Measurements from ENCODE around the gene LMTK2. TPM values are rescaled to one million over a fixed set of nuclear protein-coding genes. Genes with fewer than 3 reads are reported as not detected.

The LMTK2 gene
- total RNA-seq, 2 experiments from 2014 or later, result 10.0 to 17.5 TPM

DNA sequence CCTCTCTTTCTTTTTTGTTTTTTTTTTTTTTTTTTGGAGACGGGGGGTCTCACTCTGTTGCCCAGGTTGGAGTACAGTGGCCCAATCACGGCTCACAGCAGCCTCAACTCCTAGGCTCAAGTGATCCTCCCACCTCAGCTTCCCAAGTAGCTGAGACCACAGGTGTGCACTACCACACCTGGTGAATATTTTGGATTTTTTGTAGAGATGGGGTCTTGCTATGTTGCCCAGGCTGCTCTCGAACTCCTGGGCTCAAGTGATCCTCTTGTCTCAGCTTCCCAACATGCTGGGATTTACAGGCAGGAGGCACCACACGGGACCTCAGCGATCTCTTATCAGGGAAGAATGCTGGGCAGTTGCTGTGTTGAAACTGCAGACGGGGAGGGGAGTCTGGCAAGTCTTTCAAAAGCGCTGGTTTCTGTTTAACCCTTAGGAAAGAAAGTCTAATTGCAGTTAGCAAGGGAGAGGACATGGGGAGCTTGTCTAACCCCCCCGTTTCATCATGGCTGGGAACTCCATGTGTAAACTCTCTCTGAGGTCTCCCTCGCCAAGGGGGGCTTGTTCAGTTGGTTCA, 39.6 kb upstream of the LMTK2 start:
- no peak overlapping the region for H3K4me2 ChIP-seq (ENCODE audit: low read length)
- no peak overlapping the region for H3K4me3 ChIP-seq (ENCODE audit: low read depth, low read length, poor library complexity, severe bottlenecking)
- H2AFZ ChIP-seq (ENCODE audit: low read length), result no peak overlapping the region
- no peaks in the 10 kb centered on the region for H4K20me1 ChIP-seq (ENCODE audit: insufficient read depth, low read length)
- CTCF ChIA-PET (ENCODE audit: unreplicated experiment), result no interaction called here
- H3K36me3 ChIP-seq (ENCODE audit: insufficient read depth, low read length), result no peaks in the 10 kb centered on the region
- no peak overlapping the region for H3K27ac ChIP-seq (ENCODE audit: low read depth, low read length, poor library complexity, severe bottlenecking)
- H3K79me2 ChIP-seq (ENCODE audit: insufficient read depth, low read depth, low read length), result no peaks in the 10 kb centered on the region
- intact Hi-C loops (cut with micrococcal nuclease; ENCODE audit: unreplicated experiment), result no loop called here
- no peaks in the 10 kb centered on the region; the same call in 1 of the 2 replicates for H3K9me3 ChIP-seq (ENCODE audit: low read length)
- TF ChIP-seq, protein P1, sequence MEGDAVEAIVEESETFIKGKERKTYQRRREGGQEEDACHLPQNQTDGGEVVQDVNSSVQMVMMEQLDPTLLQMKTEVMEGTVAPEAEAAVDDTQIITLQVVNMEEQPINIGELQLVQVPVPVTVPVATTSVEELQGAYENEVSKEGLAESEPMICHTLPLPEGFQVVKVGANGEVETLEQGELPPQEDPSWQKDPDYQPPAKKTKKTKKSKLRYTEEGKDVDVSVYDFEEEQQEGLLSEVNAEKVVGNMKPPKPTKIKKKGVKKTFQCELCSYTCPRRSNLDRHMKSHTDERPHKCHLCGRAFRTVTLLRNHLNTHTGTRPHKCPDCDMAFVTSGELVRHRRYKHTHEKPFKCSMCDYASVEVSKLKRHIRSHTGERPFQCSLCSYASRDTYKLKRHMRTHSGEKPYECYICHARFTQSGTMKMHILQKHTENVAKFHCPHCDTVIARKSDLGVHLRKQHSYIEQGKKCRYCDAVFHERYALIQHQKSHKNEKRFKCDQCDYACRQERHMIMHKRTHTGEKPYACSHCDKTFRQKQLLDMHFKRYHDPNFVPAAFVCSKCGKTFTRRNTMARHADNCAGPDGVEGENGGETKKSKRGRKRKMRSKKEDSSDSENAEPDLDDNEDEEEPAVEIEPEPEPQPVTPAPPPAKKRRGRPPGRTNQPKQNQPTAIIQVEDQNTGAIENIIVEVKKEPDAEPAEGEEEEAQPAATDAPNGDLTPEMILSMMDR (conservative IDR thresholded peaks at IDR 0.05; ENCODE audit: low read length), result no peak
- TF ChIP-seq EZH2phosphoT487 (IDR thresholded peaks at IDR 0.05; ENCODE audit: borderline replicate concordance, low read depth, low read length), result no peak
- no peaks in the 10 kb centered on the region for H3K9me2 ChIP-seq (ENCODE audit: insufficient read depth, low read length)
- POLR2A ChIA-PET, result interaction anchor here (0.7 kb wide), 1 partner anchor 69 kb away, joined by 3 read pairs; no protein-coding TSS in a partner anchor
- DNase-seq (ENCODE audit: low spot score), result no peak
- no TSS peak for BruUV-seq (replicated peaks)
- H3K4me1 ChIP-seq (ENCODE audit: insufficient read depth, low read length, poor library complexity, severe bottlenecking), result no peaks in the 10 kb centered on the region

DNA sequence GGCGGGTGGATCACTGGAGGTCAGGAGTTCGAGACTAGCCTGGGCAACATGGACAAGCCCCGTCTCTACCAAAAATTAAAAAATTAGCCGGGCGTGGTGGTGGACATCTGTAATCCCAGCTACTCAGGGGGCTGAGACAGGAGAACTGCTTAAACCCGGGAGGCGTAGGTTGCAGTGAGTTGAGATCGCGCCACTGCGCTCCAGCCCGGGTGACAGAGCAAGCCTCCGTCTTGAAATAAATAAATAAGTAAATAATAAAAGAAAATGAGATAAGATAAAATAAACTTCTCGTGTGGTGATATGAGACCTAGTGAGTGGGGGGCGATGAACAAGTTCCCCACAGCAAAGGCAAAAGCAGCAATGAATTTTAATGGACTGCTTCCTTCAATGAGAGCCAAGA, 33.6 kb upstream of the LMTK2 start:
- no peak for DNase-seq (ENCODE audit: low spot score)
- Histone ChIP-seq H2AFZ (ENCODE audit: low read length) (no peak overlapping the region), H3K36me3 (ENCODE audit: insufficient read depth, low read length) (no peaks in the 10 kb centered on the region), H3K4me2 (ENCODE audit: low read length) (no peak overlapping the region), H3K4me1 (ENCODE audit: insufficient read depth, low read length, poor library complexity, severe bottlenecking) (no peaks in the 10 kb centered on the region), H4K20me1 (ENCODE audit: insufficient read depth, low read length) (no peaks in the 10 kb centered on the region), H3K9me3 (ENCODE audit: low read length) (no peaks in the 10 kb centered on the region), H3K4me3 (ENCODE audit: low read depth, low read length, poor library complexity, severe bottlenecking) (no peak overlapping the region), H3K9me2 (ENCODE audit: insufficient read depth, low read length) (no peaks in the 10 kb centered on the region), H3K27ac (ENCODE audit: low read depth, low read length, poor library complexity, severe bottlenecking) (no peak overlapping the region), H3K79me2 (ENCODE audit: insufficient read depth, low read depth, low read length) (no peaks in the 10 kb centered on the region)
- POLR2A ChIA-PET, result no interaction called here
- CTCF ChIA-PET (ENCODE audit: unreplicated experiment), result no interaction called here
- intact Hi-C loops (cut with micrococcal nuclease; ENCODE audit: unreplicated experiment), result no loop called here
- TF ChIP-seq EZH2phosphoT487 (IDR thresholded peaks at IDR 0.05; ENCODE audit: borderline replicate concordance, low read depth, low read length), result no peak
- TF ChIP-seq, protein P1 (conservative IDR thresholded peaks at IDR 0.05; ENCODE audit: low read length), result no peak
- no TSS peak for BruUV-seq (replicated peaks)

DNA sequence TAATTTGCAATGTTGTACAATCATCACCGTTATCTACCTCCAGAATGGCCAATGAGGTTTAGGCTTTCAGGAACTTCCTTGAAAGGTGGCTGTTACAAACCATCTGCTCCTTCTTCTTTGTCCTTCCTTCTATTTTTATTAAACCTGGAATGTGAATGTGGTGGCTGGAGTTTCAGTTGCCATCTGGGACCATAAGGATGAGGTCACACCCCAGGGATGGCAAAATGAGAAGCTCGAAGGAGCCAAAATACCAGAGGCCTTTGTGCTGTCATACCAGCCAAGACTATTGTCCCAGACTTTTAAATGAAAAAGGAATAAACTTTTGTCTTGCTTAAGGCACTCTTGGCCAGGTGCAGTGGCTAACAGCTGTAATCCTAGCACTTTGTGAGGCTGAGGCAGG, 30.9 kb upstream of the LMTK2 start:
- Histone ChIP-seq H3K36me3 (ENCODE audit: insufficient read depth, low read length) (no peaks in the 10 kb centered on the region), H2AFZ (ENCODE audit: low read length) (no peak overlapping the region), H3K4me1 (ENCODE audit: insufficient read depth, low read length, poor library complexity, severe bottlenecking) (no peaks in the 10 kb centered on the region), H3K9me2 (ENCODE audit: insufficient read depth, low read length) (no peaks in the 10 kb centered on the region), H3K4me3 (ENCODE audit: low read depth, low read length, poor library complexity, severe bottlenecking) (no peak overlapping the region), H3K9me3 (ENCODE audit: low read length) (no peaks in the 10 kb centered on the region), H4K20me1 (ENCODE audit: insufficient read depth, low read length) (no peaks in the 10 kb centered on the region), H3K4me2 (ENCODE audit: low read length) (no peak overlapping the region), H3K79me2 (ENCODE audit: insufficient read depth, low read depth, low read length) (no peaks in the 10 kb centered on the region), H3K27ac (ENCODE audit: low read depth, low read length, poor library complexity, severe bottlenecking) (no peak overlapping the region)
- POLR2A ChIA-PET, result no interaction called here
- CTCF ChIA-PET (ENCODE audit: unreplicated experiment), result no interaction called here
- intact Hi-C loops (cut with micrococcal nuclease; ENCODE audit: unreplicated experiment), result no loop called here
- no peak for DNase-seq (ENCODE audit: low spot score)
- no peak for TF ChIP-seq EZH2phosphoT487 (IDR thresholded peaks at IDR 0.05; ENCODE audit: borderline replicate concordance, low read depth, low read length)
- TF ChIP-seq, protein P1 (conservative IDR thresholded peaks at IDR 0.05; ENCODE audit: low read length), result no peak
- no TSS peak for BruUV-seq (replicated peaks)

Data from OCI-LY7 (cell line).